C1 segment of cervical spinal cord (tissue), 14 donors: ENCODE results near the gene USP43.
"Not testable (repeated sequence)": the region's sequence is repeated elsewhere in the genome, so short reads cannot be mapped to it uniquely, and the experiment has no call there.

ENCODE experiments used
- DNase-seq, 14 donors: peaks; one replicate each; lab custom pipeline; 2025; lab: John Stamatoyannopoulos, UW

The USP43 gene

DNA sequence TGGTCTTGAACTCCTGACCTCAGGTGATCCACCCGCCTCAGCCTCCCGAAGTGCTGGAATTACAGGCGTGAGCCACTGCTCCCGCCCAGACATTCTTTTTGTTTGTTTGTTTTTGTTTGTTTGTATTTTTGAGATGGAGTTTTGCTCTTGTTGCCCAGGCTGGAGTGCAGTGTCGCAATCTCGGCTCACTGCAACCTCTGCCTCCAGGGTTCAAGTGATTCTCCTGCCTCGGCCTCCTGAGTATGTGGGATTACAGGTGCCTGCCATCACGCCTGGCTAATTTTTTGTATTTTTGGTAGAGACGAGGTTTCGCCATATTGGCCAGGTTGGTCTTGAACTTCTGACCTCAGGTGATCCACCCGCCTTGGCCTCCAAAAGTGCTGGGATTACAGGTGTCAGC, 18.2 kb downstream of the USP43 start:
- DNase-seq, result not testable (repeated sequence)

GRCh38 chr17:9666461-9667050, 21.2 kb downstream of the USP43 start:
- no peak for DNase-seq

GRCh38 chr17:9668517-9668916, 23.2 kb downstream of the USP43 start:
- DNase-seq, result no peak

DNA sequence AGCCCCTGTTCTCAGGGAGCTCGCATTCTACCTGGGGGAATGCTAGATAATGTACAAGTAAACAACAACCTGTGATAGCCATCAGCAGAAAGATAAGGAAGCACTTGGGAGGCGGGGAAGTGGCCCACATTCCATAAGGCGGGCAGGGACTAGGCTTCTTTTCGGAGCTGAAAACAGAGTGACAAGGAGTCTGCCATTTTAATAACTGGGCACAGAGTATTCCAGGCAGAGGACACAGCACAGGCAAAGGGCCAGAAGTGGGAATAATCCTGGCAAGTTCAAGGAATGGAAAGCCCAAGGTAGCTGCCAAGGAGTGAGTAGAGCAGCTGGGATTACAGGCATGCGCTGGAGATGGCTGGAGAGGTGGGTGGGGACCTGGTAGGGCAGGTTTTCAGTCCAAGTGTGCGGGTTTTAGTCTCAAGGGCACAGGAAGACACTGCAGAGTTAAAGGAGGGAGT, 24.3 kb downstream of the USP43 start:
- DNase-seq, result no peak

DNA sequence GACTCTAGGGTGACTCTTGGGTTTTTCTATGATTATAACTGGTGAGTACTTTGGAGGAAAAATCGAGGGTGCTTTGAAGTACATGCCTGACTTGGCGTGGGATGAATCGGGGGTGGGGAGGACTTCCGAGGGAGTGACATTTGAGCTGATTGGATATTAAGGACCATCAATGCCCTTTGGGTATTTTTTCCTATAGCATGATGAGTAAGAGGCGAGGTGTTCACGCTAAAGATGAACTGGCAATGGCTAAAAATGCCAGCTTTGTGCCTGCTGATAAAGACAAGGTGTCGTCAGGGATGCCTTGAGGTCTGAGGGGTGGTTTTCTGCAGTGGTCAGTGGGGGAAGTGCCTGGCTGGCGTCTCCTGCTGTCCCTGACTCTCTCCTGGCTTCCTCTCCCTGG, 25.3 kb downstream of the USP43 start:
- no peak for DNase-seq

DNA sequence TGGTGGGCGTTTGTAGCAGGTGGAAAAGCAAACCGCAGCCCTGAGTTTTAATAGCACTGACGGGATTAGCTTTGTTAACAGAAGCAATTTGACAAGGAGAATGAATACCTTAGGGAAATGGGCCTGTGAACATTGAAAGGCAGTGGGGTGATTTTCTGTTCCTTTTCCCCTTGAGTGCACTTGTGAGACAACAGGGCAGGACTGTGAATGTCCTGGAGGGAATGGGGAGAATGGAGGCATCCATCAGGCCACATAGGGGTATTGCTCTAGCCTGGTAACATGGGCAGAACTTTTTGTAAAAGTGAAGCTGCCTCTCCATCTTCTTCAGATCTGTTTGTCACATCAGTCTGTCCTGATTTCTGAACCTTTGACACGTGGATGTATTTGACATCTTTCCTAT, 26.2 kb downstream of the USP43 start:
- DNase-seq, result no peak

DNA sequence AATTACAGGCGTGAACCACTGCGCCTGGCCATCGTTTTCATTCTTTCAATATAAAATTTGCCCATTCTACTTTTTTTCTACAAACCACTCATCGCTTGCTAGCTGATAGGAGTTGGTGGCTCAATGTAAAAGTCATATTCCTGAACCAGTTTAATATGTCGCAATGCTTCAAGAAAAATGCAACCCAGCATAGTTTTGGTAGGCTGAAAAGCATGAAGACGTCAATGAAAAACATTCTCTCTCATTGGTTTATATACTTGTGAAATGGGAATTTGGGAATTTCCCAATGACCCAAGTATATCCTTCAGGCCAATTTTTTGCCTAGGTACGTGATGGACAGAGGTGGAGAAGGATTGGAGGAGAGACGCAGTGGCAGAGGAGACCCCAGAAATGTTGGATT, 26.9 kb downstream of the USP43 start:
- no peak for DNase-seq

GRCh38 chr17:9672691-9673090, 27.4 kb downstream of the USP43 start:
- no peak for DNase-seq

DNA sequence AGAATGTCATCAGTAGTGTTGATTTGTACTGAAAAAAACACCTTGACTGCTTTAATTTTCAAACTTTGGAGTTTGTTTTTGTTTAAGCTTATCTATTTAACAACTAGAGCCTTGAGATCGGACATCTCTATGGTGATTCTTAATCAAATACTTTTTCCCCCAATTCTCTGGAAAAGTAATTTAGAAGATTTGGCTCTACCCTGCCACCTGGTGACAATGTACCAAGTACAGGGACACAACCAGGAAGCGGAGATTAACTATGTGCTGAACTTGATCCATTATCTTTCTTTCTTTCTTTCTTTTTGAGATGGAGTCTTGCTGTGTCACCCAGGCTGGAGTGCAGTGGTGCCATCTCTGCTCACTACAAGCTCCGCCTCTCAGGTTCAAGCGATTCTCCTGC, 30.8 kb downstream of the USP43 start:
- DNase-seq, result no peak

- no peak for DNase-seq
These were observed 31.5 kb downstream of the USP43 start for GRCh38 chr17:9676820-9677310.

DNA sequence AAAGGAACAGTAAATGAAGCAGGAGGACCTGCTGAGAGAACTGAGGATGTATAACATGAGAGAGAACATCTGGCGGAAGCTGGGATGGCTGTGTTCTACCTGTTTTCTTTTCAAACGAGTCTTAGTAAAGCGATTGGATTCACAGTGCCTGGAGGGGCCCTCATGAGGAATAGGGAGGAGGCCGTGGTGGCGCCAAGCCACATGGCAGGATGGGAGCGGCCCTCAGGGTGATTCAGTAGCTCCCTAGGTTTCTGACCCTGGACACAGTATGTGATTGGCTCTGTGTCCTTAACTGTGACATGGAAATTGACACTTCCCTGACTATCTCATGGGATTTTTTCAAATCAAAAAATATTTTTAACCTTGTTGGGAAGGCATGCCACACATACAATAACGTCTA, 32.1 kb downstream of the USP43 start:
- DNase-seq, result no peak

DNA sequence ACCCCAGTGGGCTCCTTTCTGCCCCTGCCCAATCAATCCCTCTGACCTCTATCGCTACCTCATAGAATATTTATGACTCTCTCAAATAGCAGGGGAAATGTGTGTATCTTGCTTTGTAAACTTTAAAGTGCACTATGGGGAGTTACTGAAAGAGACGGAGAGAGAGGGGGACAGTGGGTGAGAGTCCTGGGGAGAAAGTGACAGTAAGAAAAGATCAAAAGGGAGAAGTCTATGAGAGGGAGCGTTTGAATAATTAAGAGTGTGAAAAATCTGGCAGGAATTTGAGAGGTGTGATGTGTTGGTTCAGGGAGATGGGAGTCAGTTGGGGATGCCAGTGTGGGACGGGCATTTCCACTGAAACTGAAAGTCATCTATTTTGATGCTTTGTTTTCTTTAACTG, 32.6 kb downstream of the USP43 start:
- no peak for DNase-seq

GRCh38 chr17:9684955-9685621, 39.8 kb downstream of the USP43 start:
- DNase-seq, result no peak

- DNase-seq, result no peak
These were observed 48.4 kb downstream of the USP43 start for GRCh38 chr17:9693755-9694154.

GRCh38 chr17:9696279-9697044, 51.1 kb downstream of the USP43 start:
- no peak for DNase-seq

- no peak for DNase-seq
These were observed 54.8 kb downstream of the USP43 start for GRCh38 chr17:9700136-9700535.

GRCh38 chr17:9700754-9701476, 55.6 kb downstream of the USP43 start:
- DNase-seq, result no peak

DNA sequence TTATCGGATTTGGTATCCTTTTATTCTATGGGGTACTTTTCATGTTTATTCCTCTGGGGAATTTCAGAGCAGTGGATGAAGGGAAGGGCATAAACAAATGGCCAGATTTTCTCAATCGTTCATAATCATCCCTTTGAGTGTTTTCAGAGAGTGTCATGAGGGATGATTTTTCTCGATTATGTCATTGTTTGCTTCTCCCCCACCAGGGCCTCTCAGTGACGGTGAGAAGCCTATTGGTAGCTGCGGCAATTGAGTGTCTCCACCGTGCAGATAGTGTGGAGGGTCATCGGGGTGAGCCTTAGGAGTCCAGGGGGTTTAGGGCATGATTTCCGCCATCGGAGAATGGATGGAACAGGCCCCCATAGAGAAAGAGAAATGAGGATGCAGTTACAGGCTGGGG, 57.2 kb downstream of the USP43 start:
- no peak for DNase-seq

GRCh38 chr17:9702914-9703780, 57.8 kb downstream of the USP43 start:
- no peak for DNase-seq

DNA sequence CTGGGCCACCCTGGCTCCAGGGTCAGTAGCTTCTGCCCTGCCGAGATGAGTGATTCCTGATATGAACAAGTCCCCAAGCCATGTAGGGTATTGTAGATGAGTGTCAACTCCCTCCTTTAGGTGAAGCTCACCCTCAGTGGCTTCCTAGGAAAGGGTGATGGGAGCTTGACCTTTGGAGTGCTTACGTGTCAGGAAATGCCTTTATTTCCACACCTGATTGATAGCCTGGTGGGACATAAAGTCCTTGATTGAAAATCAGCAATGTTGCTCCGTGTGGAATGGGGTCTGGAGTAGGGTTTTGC, 58.4 kb downstream of the USP43 start:
- no peak for DNase-seq

- no peak for DNase-seq
These were observed 60.4 kb downstream of the USP43 start for GRCh38 chr17:9705745-9706144.
